OCI-LY3 (cell line): ENCODE measurements around the gene GPR162.

Source experiments
- H2AFZ ChIP-seq: fragments of 200-600, 300-600 bp; shearing (Covaris generic); 2 replicates; pipeline ENCODE4 v1.6.0; 2014; ENCODE audit warnings: antibody characterized with exemption, low read depth, low read length
- H3K27ac ChIP-seq: fragments of 200-600, 300-600 bp; sonication (generic); 2 replicates; pipeline ENCODE4 v1.5.1; 2014; ENCODE audit warnings: mild to moderate bottlenecking, low read length, moderate library complexity, mixed read lengths
- H3K27me3 ChIP-seq: fragments of 200-600, 300-600 bp; sonication (generic); 2 replicates; pipeline ENCODE4 v1.6.1; 2014; ENCODE audit warnings: low read depth, low read length, mixed read lengths
- H3K36me3 ChIP-seq: fragments of 200-600, 300-600 bp; sonication (generic); replicated peaks from 2 replicates; pipeline ENCODE3; 2014; ENCODE audit warnings: low read depth, low read length, mixed read lengths
- H3K4me1 ChIP-seq: fragments of 300-600, 200-600 bp; sonication (generic); 2 replicates; pipeline ENCODE4 v1.6.1; 2014; ENCODE audit warnings: low read length, mixed read lengths
- H3K4me2 ChIP-seq: fragments of 200-600, 300-600 bp; sonication (generic); 2 replicates; pipeline ENCODE4 v1.6.1; 2014; ENCODE audit warnings: low read length, mixed read lengths
- H3K4me3 ChIP-seq: fragments of 300-600, 200-600 bp; sonication (generic); 2 replicates; pipeline ENCODE4 v1.5.1; 2014; ENCODE audit warnings: antibody characterized with exemption, mild to moderate bottlenecking, low read length, moderate library complexity
- H3K79me2 ChIP-seq: fragments of 300-600, 200-600 bp; shearing (Covaris generic); 2 replicates; pipeline ENCODE4 v1.6.1; 2014; ENCODE audit warnings: mild to moderate bottlenecking, low read length, mixed read lengths
- H3K9ac ChIP-seq: fragments of 300-600, 200-600 bp; shearing (Covaris generic); 2 replicates; pipeline ENCODE4 v1.6.0; 2014; ENCODE audit warnings: mild to moderate bottlenecking, low read length, moderate library complexity
- H3K9me3 ChIP-seq: fragments of 200-600, 300-600 bp; shearing (Covaris generic); 2 replicates; pipeline ENCODE4 v1.6.1; 2014; ENCODE audit warnings: low read length, mixed read lengths; ENCODE audit not compliant: insufficient read depth
- H4K20me1 ChIP-seq: fragments of 200-600, 300-600 bp; sonication (generic); 2 replicates; pipeline ENCODE4 v1.6.1; 2016; ENCODE audit warnings: low read length, mixed read lengths; ENCODE audit not compliant: insufficient read depth
- CTCF ChIP-seq: fragments of 200-600, 300-600 bp; sonication (generic); IDR thresholded peaks from 2 replicates; pipeline ENCODE4 v1.5.1; 2014; ENCODE audit warnings: antibody characterized with exemption, low read length, low read depth
- EZH2phosphoT487 ChIP-seq: fragments of 200-600 bp; shearing (Covaris generic); IDR thresholded peaks from 2 replicates; pipeline ENCODE4 v1.6.1; 2018; ENCODE audit warnings: antibody characterized with exemption, mixed run types, low read depth

Gene GPR162

GRCh38 chr12:6851921-6852650 lies 30.5 kb downstream of the GPR162 start, which contains the start of gene USP5:
TSS of gene USP5 (plus strand) at chr12:6852150. CDS start at chr12:6852180, 30 bp downstream.
- peak within 1 kb of the TSS; percentile 61; the same call in 1 of the 2 replicates for H2AFZ ChIP-seq
- peaks cover 29% of the 10 kb centered on the region for H3K36me3 ChIP-seq
- H3K79me2 ChIP-seq: peaks cover 40% of the 10 kb centered on the region
- no peak for TF ChIP-seq EZH2phosphoT487
- TF ChIP-seq CTCF: no peak
- H3K4me1 ChIP-seq: peaks cover 33% of the 10 kb centered on the region
- peak within 1 kb of the TSS; percentile 79 for H3K4me3 ChIP-seq
- H3K27ac ChIP-seq: peak within 1 kb of the TSS; percentile 70
- peak within 1 kb of the TSS; percentile 99 for H3K4me2 ChIP-seq
- H3K9ac ChIP-seq: peak within 1 kb of the TSS; percentile 79
- no peaks in the 10 kb centered on the region for H4K20me1 ChIP-seq
- no peaks in the 10 kb centered on the region for H3K27me3 ChIP-seq
- H3K9me3 ChIP-seq: no peaks in the 10 kb centered on the region

GRCh38 chr12:6852651-6853354 lies 31.2 kb downstream of the GPR162 start:
- TF ChIP-seq CTCF: no peak
- no peak for TF ChIP-seq EZH2phosphoT487
- peak overlapping the region; percentile 99 for H3K4me2 ChIP-seq
- H3K36me3 ChIP-seq: peaks cover 27% of the 10 kb centered on the region
- no peak overlapping the region for H2AFZ ChIP-seq
- H3K27ac ChIP-seq: peak overlapping the region; percentile 28
- H3K79me2 ChIP-seq: peaks cover 40% of the 10 kb centered on the region
- no peaks in the 10 kb centered on the region for H4K20me1 ChIP-seq
- H3K9ac ChIP-seq: peak overlapping the region; percentile 72
- peak overlapping the region; percentile 79 for H3K4me3 ChIP-seq
- H3K9me3 ChIP-seq: no peaks in the 10 kb centered on the region
- no peaks in the 10 kb centered on the region for H3K27me3 ChIP-seq
- peaks cover 33% of the 10 kb centered on the region for H3K4me1 ChIP-seq

- peaks cover 28% of the 10 kb centered on the region for H3K4me1 ChIP-seq
- H4K20me1 ChIP-seq: no peaks in the 10 kb centered on the region
- no peak overlapping the region for H3K27ac ChIP-seq
- H3K4me3 ChIP-seq: peak overlapping the region; percentile 79
- H3K36me3 ChIP-seq: peaks cover 29% of the 10 kb centered on the region
- H3K79me2 ChIP-seq: peaks cover 40% of the 10 kb centered on the region
- no peaks in the 10 kb centered on the region for H3K9me3 ChIP-seq
- peak overlapping the region; percentile 72; the same call in 1 of the 2 replicates for H3K9ac ChIP-seq
- H3K27me3 ChIP-seq: no peaks in the 10 kb centered on the region
- no peak overlapping the region for H2AFZ ChIP-seq
- peak overlapping the region; percentile 99 for H3K4me2 ChIP-seq
- TF ChIP-seq EZH2phosphoT487: no peak
- TF ChIP-seq CTCF: no peak
These were observed 32.0 kb downstream of the GPR162 start for GRCh38 chr12:6853626-6854025.

GRCh38 chr12:6854036-6854435 lies 32.4 kb downstream of the GPR162 start:
- Histone ChIP-seq H4K20me1 (no peaks in the 10 kb centered on the region), H3K27me3 (no peaks in the 10 kb centered on the region), H3K4me2 (no peak overlapping the region), H3K4me1 (peaks cover 24% of the 10 kb centered on the region), H3K9ac (no peak overlapping the region), H2AFZ (no peak overlapping the region), H3K79me2 (peaks cover 40% of the 10 kb centered on the region), H3K36me3 (peaks cover 29% of the 10 kb centered on the region), H3K9me3 (no peaks in the 10 kb centered on the region), H3K4me3 (no peak overlapping the region), H3K27ac (no peak overlapping the region)
- TF ChIP-seq EZH2phosphoT487 (no peak), CTCF (no peak)
